Lower leg skin (tissue), 4 donors: Measurements from ENCODE around the gene MB21D2. TPM values are rescaled to one million over a fixed set of nuclear protein-coding genes. Genes with fewer than 3 reads are reported as not detected.
"Not testable (repeated sequence)": the region's sequence is repeated elsewhere in the genome, so short reads cannot be mapped to it uniquely, and the experiment has no call there.

Experiments used
- DNase-seq, 2 donors: peaks; one replicate each; pipeline ENCODE4 v3.0.0-alpha.2; 2019; ENCODE audit warnings: low spot score in 2 of 2
- H3K4me3 ChIP-seq: fragments of 200-600 bp; sonication (generic); 2 replicates; pipeline ENCODE4 v1.5.1; 2017; ENCODE audit warnings: mild to moderate bottlenecking, low read depth; ENCODE audit not compliant: poor library complexity, severe bottlenecking
- POLR2A ChIP-seq, 2 donors: fragments of 450-650 bp; IDR thresholded peaks; one replicate each; pipeline ENCODE4 v1.6.1; 2016 to 2017; ENCODE audit warnings: antibody characterized with exemption in 2 of 2, mild to moderate bottlenecking in 1 of 2, moderate library complexity in 1 of 2
- WGBS, 2 donors: methylation state at CpG; one replicate each; pipeline ENCODE4 v1.1.5; 2018; 5-methylcytosine and 5-hydroxymethylcytosine counted together
- intact Hi-C: fragments of 100-400 bp; cut with DNase I; formaldehyde crosslinking; loops from one replicate; pipeline ENCODE4 v1.15.0; 2023; ENCODE audit warnings: low total_unique reads
- total RNA-seq, 4 donors: library from RNA; depleted of rRNA; stranded (reverse); fragments of >200 nt; gene quantifications; one replicate each; pipeline ENCODE4 v1.1.0, GENCODE V29; 2016
- TF ChIP-seq, protein P1 (sequence below), 3 donors: fragments of 450-650 bp; IDR thresholded peaks; one replicate each; pipeline ENCODE4 v1.5.1; 2016; ENCODE audit warnings: antibody characterized with exemption in 3 of 3, mild to moderate bottlenecking in 3 of 3, moderate library complexity in 2 of 3

MB21D2 gene
- total RNA-seq, 4 donors from 2014 or later: 7.9 to 11.8 (median 8.6) TPM

DNA sequence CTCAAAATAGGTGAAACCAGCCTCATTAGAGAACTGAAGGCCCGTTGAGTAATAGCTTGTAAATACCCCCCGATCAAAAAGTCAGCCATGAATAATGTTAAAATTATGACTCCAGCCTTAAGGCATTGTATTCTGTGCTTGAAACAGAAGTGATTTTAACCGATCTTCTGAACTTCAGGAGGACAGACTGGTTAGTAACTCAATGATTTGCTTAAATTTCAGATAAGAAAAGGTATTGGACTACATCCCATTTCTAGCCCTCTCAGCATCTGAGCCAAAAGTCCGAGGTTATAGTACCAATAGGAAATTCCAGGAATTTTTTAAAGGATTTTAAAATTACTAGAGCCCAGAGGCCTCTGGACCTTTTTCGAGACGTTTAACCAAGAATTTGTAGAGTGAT is 122.6 kb downstream of the MB21D2 start:
- H3K4me3 ChIP-seq: no peak overlapping the region
- no peak for DNase-seq
- no peak for TF ChIP-seq POLR2A (IDR thresholded peaks at IDR 0.05)
- TF ChIP-seq, protein P1, sequence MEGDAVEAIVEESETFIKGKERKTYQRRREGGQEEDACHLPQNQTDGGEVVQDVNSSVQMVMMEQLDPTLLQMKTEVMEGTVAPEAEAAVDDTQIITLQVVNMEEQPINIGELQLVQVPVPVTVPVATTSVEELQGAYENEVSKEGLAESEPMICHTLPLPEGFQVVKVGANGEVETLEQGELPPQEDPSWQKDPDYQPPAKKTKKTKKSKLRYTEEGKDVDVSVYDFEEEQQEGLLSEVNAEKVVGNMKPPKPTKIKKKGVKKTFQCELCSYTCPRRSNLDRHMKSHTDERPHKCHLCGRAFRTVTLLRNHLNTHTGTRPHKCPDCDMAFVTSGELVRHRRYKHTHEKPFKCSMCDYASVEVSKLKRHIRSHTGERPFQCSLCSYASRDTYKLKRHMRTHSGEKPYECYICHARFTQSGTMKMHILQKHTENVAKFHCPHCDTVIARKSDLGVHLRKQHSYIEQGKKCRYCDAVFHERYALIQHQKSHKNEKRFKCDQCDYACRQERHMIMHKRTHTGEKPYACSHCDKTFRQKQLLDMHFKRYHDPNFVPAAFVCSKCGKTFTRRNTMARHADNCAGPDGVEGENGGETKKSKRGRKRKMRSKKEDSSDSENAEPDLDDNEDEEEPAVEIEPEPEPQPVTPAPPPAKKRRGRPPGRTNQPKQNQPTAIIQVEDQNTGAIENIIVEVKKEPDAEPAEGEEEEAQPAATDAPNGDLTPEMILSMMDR (IDR thresholded peaks at IDR 0.05): no peak
- WGBS, 2 donors: 71 to 75% methylated on average over 6 of the region's 6 CpGs
- intact Hi-C loops: no loop called here

- no peak for TF ChIP-seq POLR2A (IDR thresholded peaks at IDR 0.05)
- TF ChIP-seq, protein P1 (IDR thresholded peaks at IDR 0.05): no peak
- DNase-seq: no peak
- H3K4me3 ChIP-seq: no peak overlapping the region
- intact Hi-C loops: no loop called here
- WGBS, 2 donors: 91 to 95% methylated on average over 3 of the region's 3 CpGs
Measured at GRCh38 chr3:192794216-192794615, 123.4 kb downstream of the MB21D2 start.

DNA sequence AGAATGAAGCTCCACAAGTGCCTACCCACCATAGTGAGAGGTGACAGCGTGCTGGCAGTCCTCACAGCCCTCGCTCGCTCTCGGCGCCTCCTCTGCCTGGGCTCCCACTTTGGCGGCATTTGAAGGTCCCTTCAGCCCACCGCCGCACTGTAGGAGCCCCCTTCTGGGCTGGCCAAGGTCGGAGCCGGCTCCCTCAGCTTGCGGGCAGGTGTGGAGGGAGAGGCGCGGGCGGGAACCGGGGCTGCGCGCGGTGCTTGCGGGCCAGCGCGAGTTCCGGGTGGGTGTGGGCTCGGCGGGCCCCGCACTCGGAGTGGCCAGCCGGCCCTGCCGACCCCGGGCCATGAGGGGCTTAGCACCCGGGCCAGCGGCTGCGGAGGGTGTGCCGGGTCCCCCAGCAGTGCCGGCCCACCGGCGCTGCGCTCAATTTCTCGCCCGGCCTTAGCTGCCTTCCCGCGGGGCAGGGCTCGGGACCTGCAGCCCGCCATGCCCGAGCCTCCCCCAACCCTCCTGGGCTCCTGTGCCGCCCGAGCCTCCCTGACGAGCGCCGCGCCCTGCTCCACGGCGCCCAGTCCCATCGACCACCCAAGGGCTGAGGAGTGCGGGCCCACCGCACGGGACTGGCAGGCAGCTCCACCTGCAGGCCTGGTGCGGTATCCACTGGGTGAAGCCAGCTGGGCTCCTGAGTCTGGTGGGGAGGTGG is 128.7 kb downstream of the MB21D2 start:
- intact Hi-C loops, H3K4me3 ChIP-seq, DNase-seq: not testable (repeated sequence)
- 96 to 97% methylated on average over 29 to 39 of the region's 57 CpGs for WGBS, 2 donors

DNA sequence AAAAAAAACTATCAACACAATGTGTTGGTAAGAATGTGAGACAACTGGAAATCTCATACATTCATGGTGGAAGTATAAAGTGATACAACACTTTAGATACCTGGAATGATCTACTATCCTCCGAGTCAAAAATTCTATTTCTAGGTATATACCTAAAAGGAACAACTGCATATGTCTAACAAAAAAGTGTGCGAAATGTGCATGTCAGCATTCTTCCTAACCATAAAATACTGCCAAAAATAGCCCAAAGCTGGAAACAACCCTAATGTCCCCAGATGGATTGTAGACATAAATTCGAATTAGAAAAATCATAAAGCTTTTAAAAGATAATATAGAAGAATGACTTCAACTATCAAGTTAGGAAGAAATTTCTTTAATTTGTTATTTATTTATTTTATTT is 139.1 kb downstream of the MB21D2 start:
- intact Hi-C loops: no loop called here
- no peak for TF ChIP-seq POLR2A (IDR thresholded peaks at IDR 0.05)
- TF ChIP-seq, protein P1 (IDR thresholded peaks at IDR 0.05): no peak
- 86 to 90% methylated on average over 3 of the region's 3 CpGs for WGBS, 2 donors
- no peak for DNase-seq
- H3K4me3 ChIP-seq: no peak overlapping the region

DNA sequence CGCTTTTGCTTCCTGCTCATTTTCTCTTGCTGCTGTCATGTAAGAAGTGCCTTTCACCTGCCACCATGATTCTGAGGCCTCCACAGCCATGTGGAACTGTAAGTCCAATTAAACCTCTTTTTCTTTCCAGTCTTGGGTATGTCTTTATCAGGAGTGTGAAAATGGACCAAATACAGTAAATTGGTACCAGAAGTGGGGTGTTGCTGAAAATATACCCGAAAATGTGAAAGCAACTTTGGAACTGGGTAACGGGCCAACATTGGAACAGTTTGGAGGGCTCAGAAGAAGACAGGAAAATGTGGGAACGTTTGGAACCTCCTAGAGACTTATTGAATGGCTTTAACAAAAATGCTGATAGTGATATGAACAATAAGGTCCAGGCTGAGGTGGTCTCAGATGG is 143.3 kb downstream of the MB21D2 start:
- DNase-seq, intact Hi-C loops, H3K4me3 ChIP-seq: not testable (repeated sequence)
- WGBS, 2 donors: 69 to 72% methylated on average over 4 of the region's 4 CpGs

DNA sequence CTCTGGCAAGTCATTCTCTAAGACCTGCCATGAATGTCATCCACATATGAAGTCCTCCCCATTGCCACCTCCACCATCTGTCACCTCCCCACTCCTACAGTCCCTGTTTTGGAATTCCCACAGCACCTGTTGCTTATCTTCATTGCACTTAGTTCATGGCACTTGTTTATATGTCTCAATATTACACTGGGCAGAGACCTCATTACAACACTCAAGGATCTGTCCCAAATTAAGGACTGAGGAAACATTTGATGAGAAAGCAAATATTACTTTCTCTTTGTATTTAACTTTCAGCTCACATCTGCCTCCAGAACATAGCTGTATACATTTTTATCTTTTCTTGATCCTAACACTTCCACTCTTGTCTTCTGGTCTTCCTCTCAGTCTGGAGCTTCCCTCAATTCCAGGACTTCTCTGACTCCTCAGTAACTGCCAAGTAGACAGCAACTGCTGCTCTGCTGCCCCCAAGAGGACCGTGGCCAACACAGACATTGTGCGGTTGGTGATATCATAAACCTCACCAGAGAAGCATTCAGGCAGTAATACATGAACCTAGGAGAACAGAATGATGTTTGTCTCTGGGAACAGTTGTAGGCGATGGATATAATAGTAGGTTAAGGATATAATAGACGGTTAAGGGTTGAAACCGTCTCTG is 145.3 kb downstream of the MB21D2 start:
- 52 to 59% methylated on average over 5 of the region's 5 CpGs for WGBS, 2 donors
- TF ChIP-seq, protein P1 (IDR thresholded peaks at IDR 0.05): no peak
- no peak for TF ChIP-seq POLR2A (IDR thresholded peaks at IDR 0.05)
- intact Hi-C loops: no loop called here
- no peak overlapping the region for H3K4me3 ChIP-seq
- no peak for DNase-seq

GRCh38 chr3:192758654-192759053 is 159.0 kb downstream of the MB21D2 start:
- WGBS, 2 donors: 84 to 86% methylated on average over 7 of the region's 7 CpGs

More at GRCh38 chr3:192758654-192759053, 159.0 kb downstream of the MB21D2 start:
- no peak for DNase-seq
- TF ChIP-seq POLR2A (IDR thresholded peaks at IDR 0.05): no peak
- TF ChIP-seq, protein P1 (IDR thresholded peaks at IDR 0.05): no peak
- intact Hi-C loops: no loop called here
- H3K4me3 ChIP-seq: no peak overlapping the region
